HEK293 (cell line): ENCODE measurements around the gene ZFAND3.
"Not testable (repeated sequence)": the region's sequence is repeated elsewhere in the genome, so short reads cannot be mapped to it uniquely, and the experiment has no call there.

ENCODE experiments used
- CTCF ChIA-PET: fragments of 350-600 bp; formaldehyde crosslinking; extraction: SDS; loops from one replicate; lab custom pipeline; 2021; ENCODE audit warnings: antibody characterized with exemption; lab: Yijun Ruan, JAX
- POLR2A ChIA-PET: fragments of 300-600 bp; formaldehyde crosslinking; extraction: SDS; loops from one replicate; lab custom pipeline; 2020; ENCODE audit warnings: antibody characterized with exemption, inconsistent platforms; lab: Yijun Ruan, JAX
- H3K27ac ChIP-seq: fragments of 200-500 bp; sonication (Bioruptor generic); 2 replicates; pipeline ENCODE4 v1.5.1; 2014; ENCODE audit warnings: low read depth, low read length, control low read depth, inconsistent platforms; ENCODE audit errors: extremely low read depth
- H3K36me3 ChIP-seq, 2 experiments: fragments of 200-500 bp in 1 of 2; sonication (Bioruptor generic) in 1 of 2; 1 replicate in 1 of 2; 2 replicates in 1 of 2; pipeline ENCODE4 v1.5.1; 2014 to 2017; ENCODE audit warnings: inconsistent platforms in 2 of 2, low read length in 2 of 2; ENCODE audit not compliant: control insufficient read depth in 2 of 2, insufficient read depth in 1 of 2
- H3K4me1 ChIP-seq: fragments of 200-500 bp; sonication (Bioruptor generic); 2 replicates; pipeline ENCODE4 v1.5.1; 2014; ENCODE audit warnings: mild to moderate bottlenecking, low read length, inconsistent platforms; ENCODE audit not compliant: control insufficient read depth, insufficient read depth
- H3K4me3 ChIP-seq: 2 replicates; pipeline ENCODE4 v1.5.1; 2011; ENCODE audit warnings: low read depth, mild to moderate bottlenecking, control low read depth, low read length, moderate library complexity
- H3K9me3 ChIP-seq: fragments of 200-500 bp; sonication (Bioruptor generic); 2 replicates; pipeline ENCODE4 v1.5.1; 2014; ENCODE audit warnings: low read depth, low read length, inconsistent platforms; ENCODE audit not compliant: control insufficient read depth, insufficient read depth
- KLF1 ChIP-seq: fragments of 450-650 bp; formaldehyde crosslinking; IDR thresholded peaks from 2 replicates; pipeline ENCODE4 v1.5.1; 2016; ENCODE audit warnings: missing biosample characterization, missing genetic modification characterization
- SETDB1 ChIP-seq: IDR thresholded peaks from one replicate; pipeline ENCODE4 v1.6.1; 2017; ENCODE audit warnings: mild to moderate bottlenecking, low read length, moderate library complexity, mixed read lengths; ENCODE audit not compliant: insufficient read length
- TRIM28 ChIP-seq: IDR thresholded peaks from 2 replicates; pipeline ENCODE4 v1.6.1; 2011; ENCODE audit warnings: low read length, control low read depth, borderline replicate concordance
- WT1 ChIP-seq: fragments of 450-650 bp; formaldehyde crosslinking; IDR thresholded peaks from 2 replicates; pipeline ENCODE4 v1.5.1; 2016; ENCODE audit warnings: missing biosample characterization, missing genetic modification characterization
- YY1 ChIP-seq: fragments of 450-650 bp; formaldehyde crosslinking; IDR thresholded peaks from 2 replicates; pipeline ENCODE4 v1.5.1; 2018; ENCODE audit warnings: missing biosample characterization, missing genetic modification characterization
- ZBTB44 ChIP-seq: fragments of 450-650 bp; IDR thresholded peaks from 2 replicates; pipeline ENCODE4 v1.5.1; 2018; ENCODE audit warnings: missing biosample characterization, mild to moderate bottlenecking, missing genetic modification characterization
- ZBTB48 ChIP-seq: fragments of 450-650 bp; formaldehyde crosslinking; IDR thresholded peaks from 2 replicates; pipeline ENCODE4 v1.5.1; 2016; ENCODE audit warnings: missing biosample characterization, missing genetic modification characterization
- ZNF114 ChIP-seq: fragments of 450-650 bp; formaldehyde crosslinking; IDR thresholded peaks from 2 replicates; pipeline ENCODE4 v1.5.0; 2017; ENCODE audit warnings: missing biosample characterization, missing genetic modification characterization
- ZNF121 ChIP-seq: fragments of 450-650 bp; formaldehyde crosslinking; IDR thresholded peaks from 2 replicates; pipeline ENCODE4 v1.5.1; 2016; ENCODE audit warnings: missing biosample characterization, missing genetic modification characterization
- ZNF37A ChIP-seq: fragments of 450-650 bp; IDR thresholded peaks from 2 replicates; pipeline ENCODE4 v1.5.1; 2018; ENCODE audit warnings: missing biosample characterization, missing genetic modification characterization
- ZNF398 ChIP-seq: fragments of 450-650 bp; formaldehyde crosslinking; IDR thresholded peaks from 2 replicates; pipeline ENCODE4 v1.5.1; 2017; ENCODE audit warnings: missing biosample characterization, missing genetic modification characterization
- ZNF555 ChIP-seq: fragments of 450-650 bp; formaldehyde crosslinking; conservative IDR thresholded peaks from 2 replicates; pipeline ENCODE4 v1.5.1; 2017; ENCODE audit warnings: missing biosample characterization, mild to moderate bottlenecking, missing genetic modification characterization, inconsistent platforms
- ZNF561 ChIP-seq: fragments of 450-650 bp; IDR thresholded peaks from 2 replicates; pipeline ENCODE4 v1.5.1; 2018; ENCODE audit warnings: missing biosample characterization, missing genetic modification characterization, borderline replicate concordance
- ZNF660 ChIP-seq: fragments of 450-650 bp; IDR thresholded peaks from 2 replicates; pipeline ENCODE4 v1.5.1; 2018; ENCODE audit warnings: missing biosample characterization, mild to moderate bottlenecking, missing genetic modification characterization
- ZSCAN16 ChIP-seq: fragments of 450-650 bp; formaldehyde crosslinking; IDR thresholded peaks from 2 replicates; pipeline ENCODE4 v1.5.1; 2016; ENCODE audit warnings: missing biosample characterization, missing genetic modification characterization

ZFAND3 gene

GRCh38 chr6:37893257-37893656 lies 73.7 kb downstream of the ZFAND3 start:
- TF ChIP-seq ZSCAN16 (tag by site-specific recombination) = no peak
- TF ChIP-seq ZNF37A = no peak
- peak; percentile 46; the same call in 1 of the 2 replicates for TF ChIP-seq ZNF121
- TF ChIP-seq ZBTB48 = no peak
- no peak for TF ChIP-seq KLF1
- no peak for TF ChIP-seq ZNF660
- TF ChIP-seq ZNF561 = no peak
- no peak for TF ChIP-seq ZNF555
- POLR2A ChIA-PET = no interaction called here
- no peak overlapping the region for H3K4me3 ChIP-seq

GRCh38 chr6:37893734-37894133 lies 74.2 kb downstream of the ZFAND3 start:
- H3K27ac ChIP-seq, POLR2A ChIA-PET, H3K9me3 ChIP-seq, H3K36me3 ChIP-seq, H3K4me3 ChIP-seq: not testable (repeated sequence)
- CTCF ChIA-PET = interaction anchor here (1.3 kb wide), 2 partner anchors 12 to 16 kb away, joined by 3 to 4 read pairs; no protein-coding TSS in a partner anchor
- H3K4me1 ChIP-seq = peaks cover 12% of the 10 kb centered on the region

More at GRCh38 chr6:37893257-37893656, 73.7 kb downstream of the ZFAND3 start:
- CTCF ChIA-PET = interaction anchor here (0.6 to 1.3 kb wide), 2 partner anchors 12 to 598 kb away, joined by 3 to 4 read pairs; no protein-coding TSS in a partner anchor
- peaks cover 10% of the 10 kb centered on the region for H3K4me1 ChIP-seq
- H3K9me3 ChIP-seq = no peaks in the 10 kb centered on the region
- H3K36me3 ChIP-seq = no peaks in the 10 kb centered on the region; a peak in 1 of 3 replicates
- H3K27ac ChIP-seq = no peak overlapping the region

- Histone ChIP-seq H3K4me3 (no peak overlapping the region), H3K9me3 (no peaks in the 10 kb centered on the region), H3K4me1 (peaks cover 12% of the 10 kb centered on the region), H3K36me3 (no peaks in the 10 kb centered on the region; a peak in 1 of 3 replicates), H3K27ac (no peak overlapping the region)
- TF ChIP-seq YY1 (no peak), ZNF398 (tag by site-specific recombination) (no peak), ZBTB44 (no peak), SETDB1 (peak; percentile 92), ZNF114 (tag by site-specific recombination) (no peak)
- ChIA-PET POLR2A (no interaction called here), CTCF (interaction anchor here (0.6 to 1.3 kb wide), 2 partner anchors 15 to 170 kb away, joined by 3 read pairs; no protein-coding TSS in a partner anchor)
These were observed 75.1 kb downstream of the ZFAND3 start for GRCh38 chr6:37894585-37894984.

- peak overlapping the region; percentile 1; the same call in 1 of the 2 replicates for H3K4me3 ChIP-seq
- POLR2A ChIA-PET = no interaction called here
- no peak for TF ChIP-seq WT1 (tag by site-specific recombination)
- TF ChIP-seq TRIM28 = 0 out of 2 replicates have a peak, but pooled peaks have one; percentile 30
- TF ChIP-seq, all 188 proteins: peak for 1
- peaks cover 12% of the 10 kb centered on the region for H3K4me1 ChIP-seq
- H3K36me3 ChIP-seq = no peaks in the 10 kb centered on the region; a peak in 1 of 3 replicates
- CTCF ChIA-PET = interaction anchor here (0.6 to 1.9 kb wide), 3 partner anchors 38 to 596 kb away, joined by 3 to 11 read pairs (median 3); no protein-coding TSS in a partner anchor
- no peaks in the 10 kb centered on the region for H3K9me3 ChIP-seq
- H3K27ac ChIP-seq = no peak overlapping the region
These were observed 77.8 kb downstream of the ZFAND3 start for GRCh38 chr6:37897321-37897720.
